ENCODE results near the gene P2RY2.

DNA sequence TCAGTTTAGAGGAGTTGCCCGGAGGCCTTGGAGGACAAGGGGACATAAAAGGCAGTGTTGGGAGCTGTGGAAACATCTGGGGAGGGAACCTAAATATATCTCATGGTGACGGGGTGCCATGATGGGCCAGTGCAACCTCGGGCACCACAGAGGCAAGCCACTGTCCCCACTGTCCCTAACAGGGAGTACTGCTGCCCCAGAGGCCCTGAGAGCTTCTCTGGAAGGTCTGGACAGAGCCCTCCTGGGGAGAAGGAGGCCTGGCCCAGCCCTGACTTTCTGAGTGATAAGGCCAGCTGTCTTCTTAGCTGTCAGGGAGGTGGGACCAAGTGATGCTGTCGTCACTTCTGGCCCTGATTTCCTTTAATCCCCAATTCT is 48.6 kb downstream of the P2RY2 start:
- no peak for TF ChIP-seq EZH2 (IDR thresholded peaks at IDR 0.05; ENCODE audit: borderline replicate concordance, insufficient read depth, low read depth, low read length, poor library complexity, severe bottlenecking)
- TF ChIP-seq, protein P1, sequence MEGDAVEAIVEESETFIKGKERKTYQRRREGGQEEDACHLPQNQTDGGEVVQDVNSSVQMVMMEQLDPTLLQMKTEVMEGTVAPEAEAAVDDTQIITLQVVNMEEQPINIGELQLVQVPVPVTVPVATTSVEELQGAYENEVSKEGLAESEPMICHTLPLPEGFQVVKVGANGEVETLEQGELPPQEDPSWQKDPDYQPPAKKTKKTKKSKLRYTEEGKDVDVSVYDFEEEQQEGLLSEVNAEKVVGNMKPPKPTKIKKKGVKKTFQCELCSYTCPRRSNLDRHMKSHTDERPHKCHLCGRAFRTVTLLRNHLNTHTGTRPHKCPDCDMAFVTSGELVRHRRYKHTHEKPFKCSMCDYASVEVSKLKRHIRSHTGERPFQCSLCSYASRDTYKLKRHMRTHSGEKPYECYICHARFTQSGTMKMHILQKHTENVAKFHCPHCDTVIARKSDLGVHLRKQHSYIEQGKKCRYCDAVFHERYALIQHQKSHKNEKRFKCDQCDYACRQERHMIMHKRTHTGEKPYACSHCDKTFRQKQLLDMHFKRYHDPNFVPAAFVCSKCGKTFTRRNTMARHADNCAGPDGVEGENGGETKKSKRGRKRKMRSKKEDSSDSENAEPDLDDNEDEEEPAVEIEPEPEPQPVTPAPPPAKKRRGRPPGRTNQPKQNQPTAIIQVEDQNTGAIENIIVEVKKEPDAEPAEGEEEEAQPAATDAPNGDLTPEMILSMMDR (IDR thresholded peaks at IDR 0.05): no peak

Measured in B cell (primary cell).